ENCODE measurements around the gene OPA3. TPM values are rescaled to one million over a fixed set of nuclear protein-coding genes. Genes with fewer than 3 reads are reported as not detected.
A peak's percentile ranks its signal among the peaks of the same experiment; 100 is the strongest.

OPA3 gene
- total RNA-seq (10 to 100 TPM in 7 of 9 donors, 1 to 10 TPM in 2; 6.5 to 34.1 (median 17.4) TPM), polyA plus RNA-seq (10 to 100 TPM in 1 of 3 donors, 1 to 10 TPM in 2; 4.3 to 19.7 (median 7.3) TPM)
- long read RNA-seq, donor 1, full-length matches to known transcripts, result 10 of 16 reads
- long read RNA-seq, donor 1, partial matches to known transcripts, result 6 of 16 reads
- long read RNA-seq, donor 1, other reads (novel, unspliced or antisense), result 0 of 16 reads
- long read RNA-seq, donor 2, full-length matches to known transcripts, result 3 of 3 reads
- long read RNA-seq, donor 2, partial matches to known transcripts, result 0 of 3 reads
- long read RNA-seq, donor 2, other reads (novel, unspliced or antisense), result 0 of 3 reads
- long read RNA-seq, donor 3, full-length matches to known transcripts, result 6 of 6 reads
- long read RNA-seq, donor 3, partial matches to known transcripts, result 0 of 6 reads
- long read RNA-seq, donor 3, other reads (novel, unspliced or antisense), result 0 of 6 reads
- long read RNA-seq, donor 4, full-length matches to known transcripts, result 13 of 13 reads
- long read RNA-seq, donor 4, partial matches to known transcripts, result 0 of 13 reads
- long read RNA-seq, donor 4, other reads (novel, unspliced or antisense), result 0 of 13 reads
- long read RNA-seq, donor 5, full-length matches to known transcripts, result 13 of 16 reads
- long read RNA-seq, donor 5, partial matches to known transcripts, result 0 of 16 reads
- long read RNA-seq, donor 5, other reads (novel, unspliced or antisense), result 3 of 16 reads
- long read RNA-seq, donor 6, full-length matches to known transcripts, result 10 of 12 reads
- long read RNA-seq, donor 6, partial matches to known transcripts, result 0 of 12 reads
- long read RNA-seq, donor 6, other reads (novel, unspliced or antisense), result 2 of 12 reads
- long read RNA-seq, donor 7, full-length matches to known transcripts, result 1 of 1 reads
- long read RNA-seq, donor 7, partial matches to known transcripts, result 0 of 1 reads
- long read RNA-seq, donor 7, other reads (novel, unspliced or antisense), result 0 of 1 reads
- long read RNA-seq, donor 8, full-length matches to known transcripts, result 7 of 7 reads
- long read RNA-seq, donor 8, partial matches to known transcripts, result 0 of 7 reads
- long read RNA-seq, donor 8, other reads (novel, unspliced or antisense), result 0 of 7 reads
- long read RNA-seq, donor 9, full-length matches to known transcripts, result 6 of 6 reads
- long read RNA-seq, donor 9, partial matches to known transcripts, result 0 of 6 reads
- long read RNA-seq, donor 9, other reads (novel, unspliced or antisense), result 0 of 6 reads
- long read RNA-seq, donor 10, full-length matches to known transcripts, result 2 of 2 reads
- long read RNA-seq, donor 10, partial matches to known transcripts, result 0 of 2 reads
- long read RNA-seq, donor 10, other reads (novel, unspliced or antisense), result 0 of 2 reads

DNA sequence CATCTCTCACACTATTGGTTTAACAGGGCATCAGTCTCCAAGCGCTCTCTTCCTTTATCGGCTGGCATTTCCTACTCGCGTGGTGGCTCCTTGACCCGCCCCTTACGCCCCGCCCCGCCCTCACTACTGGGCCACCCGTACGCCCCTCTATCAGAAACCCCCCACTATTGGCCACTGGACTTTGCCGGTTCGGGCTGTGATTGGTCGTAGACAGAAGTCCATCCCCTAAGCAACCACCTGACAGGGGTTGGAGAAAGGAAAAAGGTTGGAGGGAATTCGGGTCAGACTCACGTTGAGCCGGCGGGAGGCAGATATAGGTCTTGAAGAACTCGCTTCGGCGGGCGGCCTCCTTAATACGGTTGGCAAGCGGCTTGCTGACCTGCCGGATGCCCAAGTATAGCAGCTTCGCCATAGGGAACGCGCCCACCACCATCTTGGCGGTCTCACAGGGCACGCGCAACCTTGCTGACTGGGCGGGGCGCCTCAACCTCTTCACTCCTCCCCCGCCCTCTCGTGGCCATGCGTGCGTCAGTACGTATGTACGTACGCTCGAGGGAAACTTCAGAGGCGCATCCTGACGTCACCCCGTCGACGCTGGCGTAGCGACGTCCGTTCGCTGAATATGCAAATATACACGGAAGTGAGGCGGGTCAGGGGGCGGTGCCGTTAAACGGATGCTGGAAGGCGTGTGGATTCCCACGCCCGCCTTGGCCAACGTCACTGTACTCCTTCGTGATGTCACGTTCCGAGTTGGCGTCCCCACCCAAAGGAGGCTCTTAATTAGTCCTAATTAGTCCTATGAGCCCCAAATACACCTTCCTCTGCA, at the start of gene OPA3:
Gene OPA3, minus strand, starts transcription at position 471 of the 826 bp plus-strand sequence. Its CDS starts 38 bp downstream, at position 433.
- Histone ChIP-seq H3K36me3 (replicated peaks in 1 of 2) (no peaks in the 10 kb centered on the region), H3K27ac (peak within 1 kb of the TSS; percentile 82 to 99 (median 97)), H3K27me3 (no peaks in the 10 kb centered on the region), H3K4me3 (peak within 1 kb of the TSS; percentile 59 to 82 (median 72)), H3K9me3 (replicated peaks in 1 of 3) (no peaks in the 10 kb centered on the region), H3K4me1 (replicated peaks in 1 of 2) (peaks cover 4 to 19% of the 10 kb centered on the region in 2 donors)
- TF ChIP-seq, protein P1, sequence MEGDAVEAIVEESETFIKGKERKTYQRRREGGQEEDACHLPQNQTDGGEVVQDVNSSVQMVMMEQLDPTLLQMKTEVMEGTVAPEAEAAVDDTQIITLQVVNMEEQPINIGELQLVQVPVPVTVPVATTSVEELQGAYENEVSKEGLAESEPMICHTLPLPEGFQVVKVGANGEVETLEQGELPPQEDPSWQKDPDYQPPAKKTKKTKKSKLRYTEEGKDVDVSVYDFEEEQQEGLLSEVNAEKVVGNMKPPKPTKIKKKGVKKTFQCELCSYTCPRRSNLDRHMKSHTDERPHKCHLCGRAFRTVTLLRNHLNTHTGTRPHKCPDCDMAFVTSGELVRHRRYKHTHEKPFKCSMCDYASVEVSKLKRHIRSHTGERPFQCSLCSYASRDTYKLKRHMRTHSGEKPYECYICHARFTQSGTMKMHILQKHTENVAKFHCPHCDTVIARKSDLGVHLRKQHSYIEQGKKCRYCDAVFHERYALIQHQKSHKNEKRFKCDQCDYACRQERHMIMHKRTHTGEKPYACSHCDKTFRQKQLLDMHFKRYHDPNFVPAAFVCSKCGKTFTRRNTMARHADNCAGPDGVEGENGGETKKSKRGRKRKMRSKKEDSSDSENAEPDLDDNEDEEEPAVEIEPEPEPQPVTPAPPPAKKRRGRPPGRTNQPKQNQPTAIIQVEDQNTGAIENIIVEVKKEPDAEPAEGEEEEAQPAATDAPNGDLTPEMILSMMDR (IDR thresholded peaks at IDR 0.05), result peak in 1 of 6 experiments; percentile 23
- peak; percentile 77 to 82 for TF ChIP-seq POLR2A (IDR thresholded peaks at IDR 0.05)
- peak; percentile 99 to 100 (median 100) for DNase-seq
- WGBS, 4 donors, result 0% methylated on average over 23 to 63 of the region's 63 CpGs
- intact Hi-C loops (cut with DNase I), result no loop called here

- Histone ChIP-seq H3K36me3 (replicated peaks in 1 of 2) (peaks cover 0 to 20% of the 10 kb centered on the region in 2 donors), H3K4me3 (no peak overlapping the region), H3K27ac (peak overlapping the region in 4 of 5 donors; percentile 42 to 75 (median 66)), H3K9me3 (replicated peaks in 1 of 3) (no peaks in the 10 kb centered on the region), H3K27me3 (no peaks in the 10 kb centered on the region), H3K4me1 (replicated peaks in 1 of 2) (peaks cover 0 to 14% of the 10 kb centered on the region in 2 donors)
- intact Hi-C loops (cut with DNase I), result no loop called here
- TF ChIP-seq, protein P1 (IDR thresholded peaks at IDR 0.05), result no peak
- peak in 1 of 2 donors; percentile 62 for TF ChIP-seq POLR2A (IDR thresholded peaks at IDR 0.05)
- peak; percentile 90 to 96 (median 94) for DNase-seq
- 44 to 71% (median 50%) methylated on average over 13 to 27 of the region's 27 CpGs for WGBS, 4 donors
Observed at GRCh38 chr19:45632468-45633196, 48.0 kb upstream of the OPA3 start.

DNA sequence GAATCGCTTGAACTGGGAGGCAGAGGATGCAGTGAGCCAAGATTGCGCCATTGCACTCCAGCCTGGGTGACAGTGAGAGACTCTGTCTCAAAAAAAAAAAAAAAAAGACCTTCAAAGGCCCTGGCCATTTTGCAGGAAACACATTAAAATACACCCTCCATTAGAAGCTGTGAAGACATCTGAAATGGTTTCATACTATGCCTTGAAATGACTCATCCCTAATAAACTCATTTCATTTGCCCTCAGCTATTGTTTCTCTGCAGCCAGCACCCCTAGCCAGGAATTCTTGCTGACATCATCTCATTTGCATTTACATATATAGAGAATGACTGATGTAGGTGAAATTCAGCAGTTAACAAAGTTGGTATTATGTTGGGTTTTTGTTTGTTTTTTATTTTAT, 45.9 kb upstream of the OPA3 start:
- Histone ChIP-seq H3K4me3 (no peak overlapping the region), H3K9me3 (replicated peaks in 1 of 3) (no peaks in the 10 kb centered on the region), H3K27ac (no peak overlapping the region), H3K27me3 (no peaks in the 10 kb centered on the region), H3K36me3 (replicated peaks in 1 of 2) (peaks cover 0 to 37% of the 10 kb centered on the region in 2 donors), H3K4me1 (replicated peaks in 1 of 2) (peaks cover 0 to 4% of the 10 kb centered on the region in 2 donors)
- no peak for DNase-seq
- TF ChIP-seq POLR2A (IDR thresholded peaks at IDR 0.05), result no peak
- TF ChIP-seq, protein P1 (IDR thresholded peaks at IDR 0.05), result no peak
- 86 to 95% (median 90%) methylated on average over 2 of the region's 2 CpGs for WGBS, 4 donors
- intact Hi-C loops (cut with DNase I), result no loop called here

Measured in adrenal gland (tissue), 19 donors.